Upper lobe of left lung (tissue), 6 donors: Measurements from ENCODE around the gene AFTPH. TPM values are rescaled to one million over a fixed set of nuclear protein-coding genes. Genes with fewer than 3 reads are reported as not detected.

Experiments used
- ATAC-seq, 2 donors: fragments of 200-7000 bp; cut with Tn5 transposase; one replicate each; pipeline ENCODE4 v1.9.1; 2022; ENCODE audit warnings: mild to moderate bottlenecking in 2 of 2, moderate library complexity in 2 of 2; ENCODE audit not compliant: low FRiP score in 2 of 2
- DNase-seq, 2 donors: peaks; one replicate each; pipeline ENCODE4 v3.0.0-alpha.2; 2019 to 2020
- H3K27ac ChIP-seq, 4 donors: fragments of 200-600 bp; sonication (generic); one replicate each; pipeline ENCODE4 v1.5.1; 2016 to 2019
- H3K27me3 ChIP-seq, 4 donors: fragments of 200-600 bp; sonication (generic); one replicate each; pipeline ENCODE4 v1.5.1; 2017 to 2019
- H3K36me3 ChIP-seq, 4 donors: fragments of 200-600 bp; sonication (generic); one replicate each; pipeline ENCODE4 v1.5.1; 2016 to 2019
- H3K4me1 ChIP-seq, 4 donors: fragments of 200-600 bp; sonication (generic); one replicate each; pipeline ENCODE4 v1.5.1; 2018 to 2019
- H3K4me3 ChIP-seq, 4 donors: fragments of 200-600 bp; sonication (generic); one replicate each; pipeline ENCODE4 v1.5.1; 2017 to 2019; ENCODE audit warnings: mild to moderate bottlenecking in 2 of 4, moderate library complexity in 1 of 4
- H3K9me3 ChIP-seq, 4 donors: fragments of 200-600 bp; sonication (generic); one replicate each; pipeline ENCODE4 v1.5.1; 2018 to 2019
- CTCF ChIP-seq, 6 experiments: fragments of 450-650 bp in 4 of 6; fragments of 200-600 bp in 2 of 6; sonication (generic) in 2 of 6; IDR thresholded peaks; one replicate each; pipeline ENCODE4 v1.5.1; 2016 to 2019; ENCODE audit warnings: antibody characterized with exemption in 6 of 6
- EP300 ChIP-seq, 4 donors: sonication (generic); formaldehyde crosslinking; IDR thresholded peaks; one replicate each; pipeline ENCODE4 v1.5.1; 2017; ENCODE audit warnings: antibody characterized with exemption in 4 of 4, control low read depth in 2 of 4
- POLR2A ChIP-seq, 4 donors: fragments of 450-650 bp; IDR thresholded peaks; one replicate each; pipeline ENCODE4 v1.5.1; 2016 to 2017; ENCODE audit warnings: antibody characterized with exemption in 4 of 4, mild to moderate bottlenecking in 2 of 4
- POLR2AphosphoS5 ChIP-seq, 2 donors: sonication (generic); formaldehyde crosslinking; IDR thresholded peaks; one replicate each; pipeline ENCODE4 v1.5.1; 2017; ENCODE audit warnings: antibody characterized with exemption in 2 of 2
- WGBS, 2 donors: methylation state at CpG; one replicate each; pipeline ENCODE4 v1.1.5; 2017 to 2018; 5-methylcytosine and 5-hydroxymethylcytosine counted together
- total RNA-seq, 6 donors: library from RNA; depleted of rRNA in 4 of 6; stranded (reverse); fragments of >200 nt in 4 of 6; gene quantifications; one replicate each; pipeline versions ENCODE4 v1.1.0 to v1.2.1, GENCODE V29; 2016 to 2021
- donor health status: DM: no; HTN: no; CAD: no; lungs with moderate emphysema.
- donor health status: DM: no; HTN: yes; CAD: no; lungs with severe emphysema.

The AFTPH gene
- 10 to 100 TPM; 21.5 to 72.9 (median 35.4) TPM for total RNA-seq

GRCh38 chr2:64523666-64524603 lies at the start of gene AFTPH:
AFTPH (plus strand) TSS chr2:64524328; CDS start chr2:64551475, 27,147 bp downstream.
- peak; percentile 99 to 100 for ATAC-seq

GRCh38 chr2:64474636-64475035 lies 49.5 kb upstream of the AFTPH start:
- Histone ChIP-seq H3K27ac (no peak overlapping the region), H3K27me3 (no peaks in the 10 kb centered on the region), H3K4me1 (no peaks in the 10 kb centered on the region), H3K9me3 (no peaks in the 10 kb centered on the region), H3K36me3 (no peaks in the 10 kb centered on the region), H3K4me3 (no peak overlapping the region)
- 29 to 47% methylated on average over 1 of the region's 1 CpG for WGBS, 2 donors
- ATAC-seq (no peak), DNase-seq (no peak)
- no peak for TF ChIP-seq EP300 (IDR thresholded peaks at IDR 0.05)
- TF ChIP-seq POLR2A (IDR thresholded peaks at IDR 0.05): no peak
- TF ChIP-seq CTCF (IDR thresholded peaks at IDR 0.05): no peak
- TF ChIP-seq POLR2AphosphoS5 (IDR thresholded peaks at IDR 0.05): no peak

More at GRCh38 chr2:64523666-64524603, at the start of gene AFTPH:
- H3K27ac ChIP-seq: peak within 1 kb of the TSS; percentile 94 to 99 (median 96)
- WGBS, 2 donors: 0% methylated on average over 27 to 55 of the region's 67 CpGs
- DNase-seq: peak; percentile 99
- peak within 1 kb of the TSS; percentile 72 to 93 (median 84) for H3K4me3 ChIP-seq
- peaks cover 7 to 28% (median 17%) of the 10 kb centered on the region in 4 donors for H3K4me1 ChIP-seq
- no peaks in the 10 kb centered on the region for H3K36me3 ChIP-seq
- H3K9me3 ChIP-seq: no peaks in the 10 kb centered on the region
- no peaks in the 10 kb centered on the region for H3K27me3 ChIP-seq
- TF ChIP-seq EP300 (IDR thresholded peaks at IDR 0.05) (peak in 1 of 4 donors; percentile 77), CTCF (IDR thresholded peaks at IDR 0.05) (peak in 2 of 6 experiments; percentile 10 to 37), POLR2A (IDR thresholded peaks at IDR 0.05) (peak in 3 of 4 donors; percentile 79 to 97 (median 88)), POLR2AphosphoS5 (IDR thresholded peaks at IDR 0.05) (peak; percentile 95 to 98)

GRCh38 chr2:64477037-64477436 lies 47.1 kb upstream of the AFTPH start:
- Histone ChIP-seq H3K9me3 (no peaks in the 10 kb centered on the region), H3K36me3 (no peaks in the 10 kb centered on the region), H3K27ac (no peak overlapping the region), H3K27me3 (no peaks in the 10 kb centered on the region), H3K4me1 (no peaks in the 10 kb centered on the region), H3K4me3 (no peak overlapping the region)
- no peak for ATAC-seq
- TF ChIP-seq CTCF (IDR thresholded peaks at IDR 0.05): no peak
- no peak for TF ChIP-seq POLR2A (IDR thresholded peaks at IDR 0.05)
- TF ChIP-seq POLR2AphosphoS5 (IDR thresholded peaks at IDR 0.05): no peak
- TF ChIP-seq EP300 (IDR thresholded peaks at IDR 0.05): no peak
- WGBS, 2 donors: 95 to 100% methylated on average over 1 of the region's 1 CpG
- no peak for DNase-seq

- DNase-seq (no peak), ATAC-seq (no peak)
- WGBS, 2 donors: 77 to 95% methylated on average over 4 of the region's 4 CpGs
- no peak for TF ChIP-seq POLR2A (IDR thresholded peaks at IDR 0.05)
- Histone ChIP-seq H3K4me3 (no peak overlapping the region), H3K36me3 (no peaks in the 10 kb centered on the region), H3K9me3 (no peaks in the 10 kb centered on the region), H3K27ac (no peak overlapping the region), H3K27me3 (no peaks in the 10 kb centered on the region), H3K4me1 (no peaks in the 10 kb centered on the region)
These were observed 46.1 kb upstream of the AFTPH start for GRCh38 chr2:64477979-64478378.

- no peak for TF ChIP-seq POLR2A (IDR thresholded peaks at IDR 0.05)
- no peak for TF ChIP-seq POLR2AphosphoS5 (IDR thresholded peaks at IDR 0.05)
- no peak for TF ChIP-seq EP300 (IDR thresholded peaks at IDR 0.05)
- peak in 1 of 2 donors; percentile 2 for DNase-seq
- no peak overlapping the region for H3K27ac ChIP-seq
- H3K36me3 ChIP-seq: no peaks in the 10 kb centered on the region
- ATAC-seq: no peak
- no peaks in the 10 kb centered on the region for H3K9me3 ChIP-seq
- H3K4me1 ChIP-seq: no peaks in the 10 kb centered on the region
- WGBS, 2 donors: 88 to 92% methylated on average over 2 to 3 of the region's 3 CpGs
- no peak overlapping the region for H3K4me3 ChIP-seq
- H3K27me3 ChIP-seq: no peaks in the 10 kb centered on the region
These were observed 45.5 kb upstream of the AFTPH start for GRCh38 chr2:64478502-64479230.
